Measurements from ENCODE around the gene DNAJB6.

The DNAJB6 gene

GRCh38 chr7:157410831-157411556 is 74.2 kb downstream of the DNAJB6 start:
- no peak for DNase-seq (ENCODE audit: low read depth)
- in situ Hi-C loops (cut with HindIII; ENCODE audit: low sequenced_read_pairs): no loop called here
- no peak overlapping the region for H3K4me3 ChIP-seq (ENCODE audit: low read depth, low read length)
- no peak for TF ChIP-seq CTCF (IDR thresholded peaks at IDR 0.05; ENCODE audit: low read depth, low read length, missing control alignments)

- no peak overlapping the region for H3K4me3 ChIP-seq (ENCODE audit: low read depth, low read length)
- in situ Hi-C loops (cut with HindIII; ENCODE audit: low sequenced_read_pairs): no loop called here
- no peak for TF ChIP-seq CTCF (IDR thresholded peaks at IDR 0.05; ENCODE audit: low read depth, low read length, missing control alignments)
- DNase-seq (ENCODE audit: low read depth): no peak
These were observed 74.8 kb downstream of the DNAJB6 start for GRCh38 chr7:157411580-157411979.

GRCh38 chr7:157412021-157412443 is 75.2 kb downstream of the DNAJB6 start:
- TF ChIP-seq CTCF (IDR thresholded peaks at IDR 0.05; ENCODE audit: low read depth, low read length, missing control alignments): no peak
- H3K4me3 ChIP-seq (ENCODE audit: low read depth, low read length): no peak overlapping the region
- in situ Hi-C loops (cut with HindIII; ENCODE audit: low sequenced_read_pairs): no loop called here
- peak; percentile 32 for DNase-seq (ENCODE audit: low read depth)

- no peak for DNase-seq (ENCODE audit: low read depth)
- TF ChIP-seq CTCF (IDR thresholded peaks at IDR 0.05; ENCODE audit: low read depth, low read length, missing control alignments): no peak
- H3K4me3 ChIP-seq (ENCODE audit: low read depth, low read length): no peak overlapping the region
- in situ Hi-C loops (cut with HindIII; ENCODE audit: low sequenced_read_pairs): no loop called here
These were observed 75.8 kb downstream of the DNAJB6 start for GRCh38 chr7:157412491-157413180.

- TF ChIP-seq CTCF (IDR thresholded peaks at IDR 0.05; ENCODE audit: low read depth, low read length, missing control alignments): no peak
- in situ Hi-C loops (cut with HindIII; ENCODE audit: low sequenced_read_pairs): no loop called here
- no peak overlapping the region for H3K4me3 ChIP-seq (ENCODE audit: low read depth, low read length)
- DNase-seq (ENCODE audit: low read depth): no peak
These were observed 77.3 kb downstream of the DNAJB6 start for GRCh38 chr7:157413881-157414701.

GRCh38 chr7:157414702-157415096 is 77.9 kb downstream of the DNAJB6 start:
- in situ Hi-C loops (cut with HindIII; ENCODE audit: low sequenced_read_pairs): no loop called here

More at GRCh38 chr7:157414702-157415096, 77.9 kb downstream of the DNAJB6 start:
- DNase-seq (ENCODE audit: low read depth): no peak
- TF ChIP-seq CTCF (IDR thresholded peaks at IDR 0.05; ENCODE audit: low read depth, low read length, missing control alignments): no peak
- no peak overlapping the region for H3K4me3 ChIP-seq (ENCODE audit: low read depth, low read length)
